HEK293 (cell line): ENCODE measurements around the gene NUFIP1.

Experiments
- HOXA7 ChIP-seq: sonication (generic); formaldehyde crosslinking; IDR thresholded peaks from 2 replicates; pipeline ENCODE4 v1.8.1; 2022; ENCODE audit warnings: missing genetic modification reagents, borderline replicate concordance
- HOXD13 ChIP-seq: sonication (generic); formaldehyde crosslinking; IDR thresholded peaks from 2 replicates; pipeline ENCODE4 v1.8.0; 2022; ENCODE audit warnings: missing genetic modification reagents, borderline replicate concordance
- KLF9 ChIP-seq: fragments of 450-650 bp; formaldehyde crosslinking; IDR thresholded peaks from 2 replicates; pipeline ENCODE4 v1.5.1; 2016; ENCODE audit warnings: missing biosample characterization, missing genetic modification characterization, low read depth
- SALL2 ChIP-seq: fragments of 450-650 bp; formaldehyde crosslinking; IDR thresholded peaks from 2 replicates; pipeline ENCODE4 v1.5.0; 2017; ENCODE audit warnings: missing biosample characterization, mild to moderate bottlenecking, missing genetic modification characterization, borderline replicate concordance
- WT1 ChIP-seq: fragments of 450-650 bp; formaldehyde crosslinking; IDR thresholded peaks from 2 replicates; pipeline ENCODE4 v1.5.1; 2016; ENCODE audit warnings: missing biosample characterization, missing genetic modification characterization
- YY1 ChIP-seq: fragments of 450-650 bp; formaldehyde crosslinking; IDR thresholded peaks from 2 replicates; pipeline ENCODE4 v1.5.1; 2018; ENCODE audit warnings: missing biosample characterization, missing genetic modification characterization
- ZFP69B ChIP-seq: fragments of 450-650 bp; formaldehyde crosslinking; IDR thresholded peaks from 2 replicates; pipeline ENCODE4 v1.5.1; 2016; ENCODE audit warnings: missing biosample characterization, missing genetic modification characterization
- ZNF146 ChIP-seq: fragments of 450-650 bp; formaldehyde crosslinking; IDR thresholded peaks from 2 replicates; pipeline ENCODE4 v1.5.1; 2016; ENCODE audit warnings: missing biosample characterization, missing genetic modification characterization
- ZNF16 ChIP-seq: fragments of 450-650 bp; formaldehyde crosslinking; IDR thresholded peaks from 2 replicates; pipeline ENCODE4 v1.5.1; 2016; ENCODE audit warnings: low read depth, missing biosample characterization, missing genetic modification characterization
- ZNF24 ChIP-seq: fragments of 450-650 bp; formaldehyde crosslinking; IDR thresholded peaks from 2 replicates; pipeline ENCODE4 v1.5.1; 2016; ENCODE audit warnings: missing biosample characterization, missing genetic modification characterization
- ZNF274 ChIP-seq, 2 experiments: fragments of 200-500 bp in 1 of 2; fragments of 450-650 bp in 1 of 2; sonication (Bioruptor generic) in 1 of 2; formaldehyde crosslinking in 1 of 2; IDR thresholded peaks; 2 replicates each; pipeline versions ENCODE4 v1.5.1 to v1.6.1; 2014 to 2016; ENCODE audit warnings: borderline replicate concordance in 1 of 2, inconsistent platforms in 1 of 2, low read length in 1 of 2, missing biosample characterization in 1 of 2, missing genetic modification characterization in 1 of 2
- ZNF561 ChIP-seq: fragments of 450-650 bp; IDR thresholded peaks from 2 replicates; pipeline ENCODE4 v1.5.1; 2018; ENCODE audit warnings: missing biosample characterization, missing genetic modification characterization, borderline replicate concordance
- TF ChIP-seq, protein P1 (sequence below): fragments of 450-650 bp; formaldehyde crosslinking; IDR thresholded peaks from 2 replicates; pipeline ENCODE4 v1.5.1; 2016; ENCODE audit warnings: missing biosample characterization, missing genetic modification characterization
- TF ChIP-seq, protein P2 (sequence below): fragments of 450-650 bp; formaldehyde crosslinking; IDR thresholded peaks from 2 replicates; pipeline ENCODE4 v1.5.1; 2016; ENCODE audit warnings: missing biosample characterization, missing genetic modification characterization

DNA sequence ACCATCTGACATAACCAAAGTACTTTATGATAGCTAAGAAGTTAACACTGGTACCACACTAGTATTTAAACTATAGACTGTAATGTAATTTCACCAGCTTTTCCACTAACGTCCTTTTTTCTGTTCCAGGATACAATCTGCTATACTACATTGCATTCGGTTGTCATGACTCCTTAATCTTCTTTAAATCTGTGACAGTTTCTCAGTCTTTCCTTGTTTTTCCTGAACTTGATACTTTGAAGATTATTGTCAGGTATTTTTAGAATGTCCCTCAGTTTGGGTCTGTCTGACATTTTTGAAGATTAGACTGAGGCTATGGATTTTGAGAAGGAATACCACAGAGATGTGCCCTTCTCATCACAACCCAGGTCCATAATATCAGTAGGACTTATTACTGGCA lies 36.6 kb downstream of the NUFIP1 start:
- TF ChIP-seq HOXD13 (CRISPR knock-in tag) (no peak), ZNF561 (tag by site-specific recombination) (no peak), YY1 (no peak), ZNF146 (tag by site-specific recombination) (no peak), SALL2 (tag by site-specific recombination) (no peak), ZNF16 (tag by site-specific recombination) (no peak), ZNF274 (IDR thresholded peaks at IDR 0.05; ENCODE audit: low read length) (no peak), ZNF274 (tag by site-specific recombination; IDR thresholded peaks at IDR 0.05; ENCODE audit: borderline replicate concordance) (no peak), ZFP69B (tag by site-specific recombination) (no peak), HOXA7 (no peak), WT1 (tag by site-specific recombination) (no peak), KLF9 (tag by site-specific recombination) (no peak), ZNF24 (tag by site-specific recombination) (no peak)
- TF ChIP-seq, protein P1, sequence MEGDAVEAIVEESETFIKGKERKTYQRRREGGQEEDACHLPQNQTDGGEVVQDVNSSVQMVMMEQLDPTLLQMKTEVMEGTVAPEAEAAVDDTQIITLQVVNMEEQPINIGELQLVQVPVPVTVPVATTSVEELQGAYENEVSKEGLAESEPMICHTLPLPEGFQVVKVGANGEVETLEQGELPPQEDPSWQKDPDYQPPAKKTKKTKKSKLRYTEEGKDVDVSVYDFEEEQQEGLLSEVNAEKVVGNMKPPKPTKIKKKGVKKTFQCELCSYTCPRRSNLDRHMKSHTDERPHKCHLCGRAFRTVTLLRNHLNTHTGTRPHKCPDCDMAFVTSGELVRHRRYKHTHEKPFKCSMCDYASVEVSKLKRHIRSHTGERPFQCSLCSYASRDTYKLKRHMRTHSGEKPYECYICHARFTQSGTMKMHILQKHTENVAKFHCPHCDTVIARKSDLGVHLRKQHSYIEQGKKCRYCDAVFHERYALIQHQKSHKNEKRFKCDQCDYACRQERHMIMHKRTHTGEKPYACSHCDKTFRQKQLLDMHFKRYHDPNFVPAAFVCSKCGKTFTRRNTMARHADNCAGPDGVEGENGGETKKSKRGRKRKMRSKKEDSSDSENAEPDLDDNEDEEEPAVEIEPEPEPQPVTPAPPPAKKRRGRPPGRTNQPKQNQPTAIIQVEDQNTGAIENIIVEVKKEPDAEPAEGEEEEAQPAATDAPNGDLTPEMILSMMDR (tag by site-specific recombination), result no peak
- TF ChIP-seq, protein P2, sequence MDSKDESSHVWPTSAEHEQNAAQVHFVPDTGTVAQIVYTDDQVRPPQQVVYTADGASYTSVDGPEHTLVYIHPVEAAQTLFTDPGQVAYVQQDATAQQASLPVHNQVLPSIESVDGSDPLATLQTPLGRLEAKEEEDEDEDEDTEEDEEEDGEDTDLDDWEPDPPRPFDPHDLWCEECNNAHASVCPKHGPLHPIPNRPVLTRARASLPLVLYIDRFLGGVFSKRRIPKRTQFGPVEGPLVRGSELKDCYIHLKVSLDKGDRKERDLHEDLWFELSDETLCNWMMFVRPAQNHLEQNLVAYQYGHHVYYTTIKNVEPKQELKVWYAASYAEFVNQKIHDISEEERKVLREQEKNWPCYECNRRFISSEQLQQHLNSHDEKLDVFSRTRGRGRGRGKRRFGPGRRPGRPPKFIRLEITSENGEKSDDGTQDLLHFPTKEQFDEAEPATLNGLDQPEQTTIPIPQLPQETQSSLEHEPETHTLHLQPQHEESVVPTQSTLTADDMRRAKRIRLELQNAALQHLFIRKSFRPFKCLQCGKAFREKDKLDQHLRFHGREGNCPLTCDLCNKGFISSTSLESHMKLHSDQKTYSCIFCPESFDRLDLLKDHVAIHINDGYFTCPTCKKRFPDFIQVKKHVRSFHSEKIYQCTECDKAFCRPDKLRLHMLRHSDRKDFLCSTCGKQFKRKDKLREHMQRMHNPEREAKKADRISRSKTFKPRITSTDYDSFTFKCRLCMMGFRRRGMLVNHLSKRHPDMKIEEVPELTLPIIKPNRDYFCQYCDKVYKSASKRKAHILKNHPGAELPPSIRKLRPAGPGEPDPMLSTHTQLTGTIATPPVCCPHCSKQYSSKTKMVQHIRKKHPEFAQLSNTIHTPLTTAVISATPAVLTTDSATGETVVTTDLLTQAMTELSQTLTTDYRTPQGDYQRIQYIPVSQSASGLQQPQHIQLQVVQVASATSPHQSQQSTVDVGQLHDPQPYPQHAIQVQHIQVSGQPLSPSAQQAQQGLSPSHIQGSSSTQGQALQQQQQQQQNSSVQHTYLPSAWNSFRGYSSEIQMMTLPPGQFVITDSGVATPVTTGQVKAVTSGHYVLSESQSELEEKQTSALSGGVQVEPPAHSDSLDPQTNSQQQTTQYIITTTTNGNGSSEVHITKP (tag by site-specific recombination), result no peak
